Breast epithelium (tissue), 3 donors: ENCODE measurements around the gene DOCK10.

ENCODE experiments used
- CTCF ChIP-seq, 3 donors: fragments of 450-650 bp; IDR thresholded peaks; one replicate each; pipeline ENCODE4 v1.5.1; 2016 to 2017; ENCODE audit warnings: antibody characterized with exemption in 3 of 3, mild to moderate bottlenecking in 3 of 3, moderate library complexity in 3 of 3
- POLR2A ChIP-seq: fragments of 450-650 bp; IDR thresholded peaks from one replicate; pipeline ENCODE4 v1.6.1; 2016; ENCODE audit warnings: antibody characterized with exemption, mild to moderate bottlenecking, moderate library complexity

- TF ChIP-seq CTCF (IDR thresholded peaks at IDR 0.05): no peak
- no peak for TF ChIP-seq POLR2A
These were observed 172.6 kb downstream of the DOCK10 start for GRCh38 chr2:224869601-224870233.
